Measurements from ENCODE around the gene ASB18.

- no peak for TF ChIP-seq EZH2 (IDR thresholded peaks at IDR 0.05; ENCODE audit: borderline replicate concordance)
- no peak for TF ChIP-seq CTCF (IDR thresholded peaks at IDR 0.05; ENCODE audit: poor library complexity)
Measured at GRCh38 chr2:236271851-236272250, 7.6 kb upstream of the ASB18 start.
